OCI-LY7 (cell line): ENCODE measurements around the gene CFAP157. TPM values are rescaled to one million over a fixed set of nuclear protein-coding genes. Genes with fewer than 3 reads are reported as not detected.

ENCODE experiments used
- BruUV-seq: library from RNA; stranded (reverse); fragments of 400-500 nt; replicated peaks from 2 replicates; lab custom pipeline; 2021; lab: Mats Ljungman, UMichigan
- CTCF ChIA-PET: fragments of 300-600 bp; sonication (Branson Sonifier 250); formaldehyde crosslinking; loops from one replicate; lab custom pipeline; 2022; ENCODE audit warnings: antibody characterized with exemption; ENCODE audit not compliant: unreplicated experiment; lab: Charles Lee
- POLR2A ChIA-PET: fragments of 300-600 bp; sonication (Branson Sonifier 250); formaldehyde crosslinking; loops from one replicate; lab custom pipeline; 2022; ENCODE audit warnings: antibody characterized with exemption; lab: Charles Lee
- DNase-seq: peaks from one replicate; pipeline ENCODE4 v3.0.0-alpha.2; 2015; ENCODE audit warnings: low spot score
- H2AFZ ChIP-seq: fragments of 200-600 bp; sonication (generic), shearing (Covaris generic); 2 replicates; pipeline ENCODE4 v1.6.1; 2014; ENCODE audit warnings: mild to moderate bottlenecking, antibody characterized with exemption, low read length, moderate library complexity
- H3K27ac ChIP-seq: fragments of 200-600 bp; sonication (generic); 2 replicates; pipeline ENCODE4 v1.5.1; 2014; ENCODE audit warnings: mixed run types, low read depth, mild to moderate bottlenecking, moderate library complexity, low read length, inconsistent platforms; ENCODE audit not compliant: poor library complexity, severe bottlenecking
- H3K36me3 ChIP-seq: fragments of 200-600 bp; sonication (generic); 2 replicates; pipeline ENCODE4 v1.6.1; 2014; ENCODE audit warnings: mild to moderate bottlenecking, antibody characterized with exemption, low read length, moderate library complexity, mixed read lengths; ENCODE audit not compliant: insufficient read depth
- H3K4me1 ChIP-seq: fragments of 200-600 bp; sonication (generic); 2 replicates; pipeline ENCODE4 v1.5.1; 2014; ENCODE audit warnings: mild to moderate bottlenecking, low read length; ENCODE audit not compliant: insufficient read depth, poor library complexity, severe bottlenecking
- H3K4me2 ChIP-seq: fragments of 200-600 bp; sonication (generic); 2 replicates; pipeline ENCODE4 v1.6.1; 2014; ENCODE audit warnings: mild to moderate bottlenecking, low read length
- H3K4me3 ChIP-seq: fragments of 200-600 bp; sonication (generic); 2 replicates; pipeline ENCODE4 v1.5.1; 2014; ENCODE audit warnings: mild to moderate bottlenecking, low read depth, low read length; ENCODE audit not compliant: poor library complexity, severe bottlenecking
- H3K79me2 ChIP-seq: fragments of 200-600 bp; sonication (generic); 2 replicates; pipeline ENCODE4 v1.6.1; 2016; ENCODE audit warnings: low read depth, mild to moderate bottlenecking, low read length, moderate library complexity, mixed read lengths; ENCODE audit not compliant: insufficient read depth
- H3K9me2 ChIP-seq: fragments of 200-600 bp; sonication (generic); 2 replicates; pipeline ENCODE4 v1.6.1; 2016; ENCODE audit warnings: mild to moderate bottlenecking, low read length, mixed read lengths; ENCODE audit not compliant: insufficient read depth
- H3K9me3 ChIP-seq: fragments of 200-600 bp; sonication (generic); 2 replicates; pipeline ENCODE4 v1.6.1; 2014; ENCODE audit warnings: mild to moderate bottlenecking, mixed run types, low read length, mixed read lengths
- H4K20me1 ChIP-seq: fragments of 200-600 bp; sonication (generic); 2 replicates; pipeline ENCODE4 v1.6.1; 2014; ENCODE audit warnings: mild to moderate bottlenecking, antibody characterized with exemption, low read length, moderate library complexity, mixed read lengths; ENCODE audit not compliant: insufficient read depth
- CTCF ChIP-seq: fragments of 200-600 bp; sonication (generic); conservative IDR thresholded peaks from 2 replicates; pipeline ENCODE4 v1.5.1; 2014; ENCODE audit warnings: mild to moderate bottlenecking, antibody characterized with exemption, low read length, moderate library complexity, mixed read lengths
- EZH2phosphoT487 ChIP-seq: fragments of 200-600 bp; sonication (generic); IDR thresholded peaks from 2 replicates; pipeline ENCODE4 v1.6.1; 2018; ENCODE audit warnings: low read depth, borderline replicate concordance, mild to moderate bottlenecking, mixed run types, antibody characterized with exemption, low read length, moderate library complexity, mixed read lengths
- intact Hi-C: fragments of 100-400 bp; cut with micrococcal nuclease; formaldehyde crosslinking; loops from one replicate; pipeline ENCODE4 v1.10.0; 2022; ENCODE audit not compliant: unreplicated experiment
- total RNA-seq, 2 experiments: library from RNA; depleted of rRNA in 1 of 2; stranded (reverse); fragments of >200 nt in 1 of 2; shearing (Covaris generic) in 1 of 2; gene quantifications; 2 replicates each; pipeline ENCODE4 v1.2.3, GENCODE V29; 2014 to 2022

The CFAP157 gene
- total RNA-seq, 2 experiments from 2014 or later = 0.13 to 0.22 TPM

- Histone ChIP-seq H2AFZ (no peak overlapping the region), H4K20me1 (no peaks in the 10 kb centered on the region), H3K4me2 (no peak overlapping the region), H3K79me2 (no peaks in the 10 kb centered on the region), H3K9me2 (no peaks in the 10 kb centered on the region), H3K36me3 (peaks cover 44% of the 10 kb centered on the region), H3K4me3 (no peak overlapping the region), H3K4me1 (no peaks in the 10 kb centered on the region), H3K27ac (no peak overlapping the region), H3K9me3 (no peaks in the 10 kb centered on the region)
- CTCF ChIA-PET = no interaction called here
- no peak for DNase-seq
- BruUV-seq = no TSS peak
- intact Hi-C loops = no loop called here
- POLR2A ChIA-PET = no interaction called here
- no peak for TF ChIP-seq CTCF
- no peak for TF ChIP-seq EZH2phosphoT487
These were observed 44.7 kb downstream of the CFAP157 start for GRCh38 chr9:127751269-127752054.

GRCh38 chr9:127753148-127753547 lies 46.4 kb downstream of the CFAP157 start:
- no TSS peak for BruUV-seq
- intact Hi-C loops = no loop called here
- DNase-seq = no peak
- Histone ChIP-seq H4K20me1 (no peaks in the 10 kb centered on the region), H3K27ac (no peak overlapping the region), H3K36me3 (peaks cover 30% of the 10 kb centered on the region), H3K4me2 (no peak overlapping the region), H3K9me2 (no peaks in the 10 kb centered on the region), H3K4me3 (no peak overlapping the region), H3K9me3 (no peaks in the 10 kb centered on the region), H3K79me2 (no peaks in the 10 kb centered on the region), H2AFZ (no peak overlapping the region), H3K4me1 (no peaks in the 10 kb centered on the region)
- POLR2A ChIA-PET = no interaction called here
- CTCF ChIA-PET = no interaction called here
- no peak for TF ChIP-seq EZH2phosphoT487
- no peak for TF ChIP-seq CTCF

- Histone ChIP-seq H3K9me3 (no peaks in the 10 kb centered on the region), H3K79me2 (no peaks in the 10 kb centered on the region), H4K20me1 (no peaks in the 10 kb centered on the region), H3K27ac (no peak overlapping the region), H3K4me2 (no peak overlapping the region), H3K4me3 (no peak overlapping the region), H3K36me3 (peaks cover 28% of the 10 kb centered on the region), H2AFZ (no peak overlapping the region), H3K9me2 (no peaks in the 10 kb centered on the region), H3K4me1 (no peaks in the 10 kb centered on the region)
- POLR2A ChIA-PET = no interaction called here
- CTCF ChIA-PET = no interaction called here
- BruUV-seq = no TSS peak
- DNase-seq = no peak
- intact Hi-C loops = no loop called here
- no peak for TF ChIP-seq CTCF
- TF ChIP-seq EZH2phosphoT487 = no peak
These were observed 46.8 kb downstream of the CFAP157 start for GRCh38 chr9:127753622-127754021.
